Panc1 (cell line): ENCODE measurements around the gene C1S.

Source experiments
- POLR2AphosphoS5 ChIP-seq: IDR thresholded peaks from 2 replicates; pipeline ENCODE4 v1.6.1; 2012; ENCODE audit warnings: mild to moderate bottlenecking, low read depth, low read length, moderate library complexity
- REST ChIP-seq, 2 experiments: IDR thresholded peaks; 2 replicates each; pipeline ENCODE4 v1.6.1; 2011 to 2012; ENCODE audit warnings: low read depth in 2 of 2, control low read depth in 1 of 2, low read length in 1 of 2, mild to moderate bottlenecking in 1 of 2, moderate library complexity in 1 of 2; ENCODE audit not compliant: insufficient read depth in 1 of 2
- SIN3A ChIP-seq: IDR thresholded peaks from 2 replicates; pipeline ENCODE4 v1.6.1; 2012; ENCODE audit warnings: low read depth, mild to moderate bottlenecking, low read length, moderate library complexity, borderline replicate concordance; ENCODE audit not compliant: insufficient read depth
- TCF7L2 ChIP-seq: IDR thresholded peaks from 2 replicates; pipeline ENCODE4 v1.6.1; 2011; ENCODE audit warnings: mild to moderate bottlenecking, low read depth, low read length, inconsistent platforms
- TF ChIP-seq, protein P1 (sequence below): fragments of 450-650 bp; IDR thresholded peaks from 2 replicates; pipeline ENCODE4 v1.5.1; 2017; ENCODE audit warnings: mild to moderate bottlenecking

DNA sequence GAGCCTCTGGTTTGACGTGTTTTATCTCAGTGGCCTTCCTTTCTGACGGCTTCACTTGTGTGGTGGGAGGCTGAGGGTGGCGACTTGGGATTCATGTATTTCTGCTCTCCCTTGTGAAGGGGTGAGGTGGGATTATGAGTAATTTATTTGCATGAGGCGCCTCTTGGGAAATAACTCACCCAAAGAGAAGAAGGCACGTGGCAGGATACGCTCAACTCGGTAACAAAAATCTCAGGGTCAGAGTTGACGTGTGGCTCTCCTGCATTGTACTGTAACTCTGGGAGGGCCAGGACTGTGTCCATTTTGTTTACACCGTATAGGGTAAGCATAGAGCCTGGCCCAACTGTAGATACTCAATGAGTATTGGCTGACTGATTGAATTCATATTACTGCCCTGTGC, 14.6 kb upstream of the C1S start:
- TF ChIP-seq, protein P1, sequence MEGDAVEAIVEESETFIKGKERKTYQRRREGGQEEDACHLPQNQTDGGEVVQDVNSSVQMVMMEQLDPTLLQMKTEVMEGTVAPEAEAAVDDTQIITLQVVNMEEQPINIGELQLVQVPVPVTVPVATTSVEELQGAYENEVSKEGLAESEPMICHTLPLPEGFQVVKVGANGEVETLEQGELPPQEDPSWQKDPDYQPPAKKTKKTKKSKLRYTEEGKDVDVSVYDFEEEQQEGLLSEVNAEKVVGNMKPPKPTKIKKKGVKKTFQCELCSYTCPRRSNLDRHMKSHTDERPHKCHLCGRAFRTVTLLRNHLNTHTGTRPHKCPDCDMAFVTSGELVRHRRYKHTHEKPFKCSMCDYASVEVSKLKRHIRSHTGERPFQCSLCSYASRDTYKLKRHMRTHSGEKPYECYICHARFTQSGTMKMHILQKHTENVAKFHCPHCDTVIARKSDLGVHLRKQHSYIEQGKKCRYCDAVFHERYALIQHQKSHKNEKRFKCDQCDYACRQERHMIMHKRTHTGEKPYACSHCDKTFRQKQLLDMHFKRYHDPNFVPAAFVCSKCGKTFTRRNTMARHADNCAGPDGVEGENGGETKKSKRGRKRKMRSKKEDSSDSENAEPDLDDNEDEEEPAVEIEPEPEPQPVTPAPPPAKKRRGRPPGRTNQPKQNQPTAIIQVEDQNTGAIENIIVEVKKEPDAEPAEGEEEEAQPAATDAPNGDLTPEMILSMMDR: no peak
- TF ChIP-seq REST (IDR thresholded peaks at IDR 0.05; ENCODE audit: insufficient read depth in 1 of 2, low read depth in 2 of 2, low read length in 1 of 2) (no peak), POLR2AphosphoS5 (no peak), SIN3A (no peak), TCF7L2 (no peak)
